Stimulated activated CD8-positive, alpha-beta memory T cell treated with anti-CD3 and anti-CD28 coated beads, Interleukin-4, amount 100 ng/mL, for 4 hours (primary cell): ENCODE results near the gene PPM1M.
"Not testable (repeated sequence)": the region's sequence is repeated elsewhere in the genome, so short reads cannot be mapped to it uniquely, and the experiment has no call there.

Experiments
- DNase-seq, 2 donors: peaks; one replicate each; pipeline ENCODE4 v3.0.0-alpha.2; 2020; ENCODE audit warnings: low read depth in 2 of 2, low spot score in 1 of 2

PPM1M gene

GRCh38 chr3:52246728-52247408 is 1.3 kb downstream of the PPM1M start:
- no peak for DNase-seq

- DNase-seq = no peak
Observed at GRCh38 chr3:52247409-52248164, 2.0 kb downstream of the PPM1M start.

DNA sequence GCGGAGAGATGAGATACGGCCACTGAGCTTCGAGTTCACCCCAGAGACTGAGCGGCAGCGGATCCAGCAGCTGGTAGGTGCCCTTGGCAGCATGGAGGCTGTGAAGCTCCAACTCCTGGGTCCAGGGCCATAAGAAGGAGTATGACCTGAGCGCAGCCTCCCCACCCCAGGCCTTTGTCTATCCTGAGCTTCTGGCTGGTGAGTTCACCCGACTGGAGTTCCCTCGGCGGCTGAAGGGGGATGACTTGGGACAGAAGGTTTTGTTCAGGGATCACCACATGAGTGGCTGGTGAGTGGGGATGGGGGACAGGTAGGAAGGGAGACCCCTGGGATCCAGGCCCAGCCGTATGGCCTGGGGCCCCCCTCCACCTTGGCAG is 2.6 kb downstream of the PPM1M start:
- DNase-seq = no peak

- DNase-seq = no peak
Observed at GRCh38 chr3:52248816-52249547, 3.4 kb downstream of the PPM1M start.

GRCh38 chr3:52249683-52250082 is 4.1 kb downstream of the PPM1M start:
- DNase-seq = no peak

DNA sequence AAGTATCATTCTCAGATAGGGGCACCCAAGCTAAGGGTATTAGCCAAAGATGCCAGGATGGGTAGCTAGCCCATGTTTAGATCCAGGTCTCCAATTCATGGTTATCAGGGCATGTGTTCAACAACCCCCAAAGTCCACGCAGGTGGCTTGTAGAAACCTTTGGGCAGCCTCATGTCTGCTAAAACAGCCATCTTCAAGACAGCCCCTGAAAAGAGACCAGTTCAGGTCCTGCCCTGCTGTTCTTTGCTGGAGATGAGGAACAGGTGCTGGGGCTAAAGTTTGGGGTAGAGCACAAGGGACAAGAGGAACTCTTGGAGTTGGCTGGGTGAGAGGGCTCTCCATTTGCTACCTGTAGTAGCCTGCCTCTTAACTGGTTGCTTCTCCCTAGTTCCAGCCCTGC is 4.6 kb downstream of the PPM1M start:
- no peak for DNase-seq

DNA sequence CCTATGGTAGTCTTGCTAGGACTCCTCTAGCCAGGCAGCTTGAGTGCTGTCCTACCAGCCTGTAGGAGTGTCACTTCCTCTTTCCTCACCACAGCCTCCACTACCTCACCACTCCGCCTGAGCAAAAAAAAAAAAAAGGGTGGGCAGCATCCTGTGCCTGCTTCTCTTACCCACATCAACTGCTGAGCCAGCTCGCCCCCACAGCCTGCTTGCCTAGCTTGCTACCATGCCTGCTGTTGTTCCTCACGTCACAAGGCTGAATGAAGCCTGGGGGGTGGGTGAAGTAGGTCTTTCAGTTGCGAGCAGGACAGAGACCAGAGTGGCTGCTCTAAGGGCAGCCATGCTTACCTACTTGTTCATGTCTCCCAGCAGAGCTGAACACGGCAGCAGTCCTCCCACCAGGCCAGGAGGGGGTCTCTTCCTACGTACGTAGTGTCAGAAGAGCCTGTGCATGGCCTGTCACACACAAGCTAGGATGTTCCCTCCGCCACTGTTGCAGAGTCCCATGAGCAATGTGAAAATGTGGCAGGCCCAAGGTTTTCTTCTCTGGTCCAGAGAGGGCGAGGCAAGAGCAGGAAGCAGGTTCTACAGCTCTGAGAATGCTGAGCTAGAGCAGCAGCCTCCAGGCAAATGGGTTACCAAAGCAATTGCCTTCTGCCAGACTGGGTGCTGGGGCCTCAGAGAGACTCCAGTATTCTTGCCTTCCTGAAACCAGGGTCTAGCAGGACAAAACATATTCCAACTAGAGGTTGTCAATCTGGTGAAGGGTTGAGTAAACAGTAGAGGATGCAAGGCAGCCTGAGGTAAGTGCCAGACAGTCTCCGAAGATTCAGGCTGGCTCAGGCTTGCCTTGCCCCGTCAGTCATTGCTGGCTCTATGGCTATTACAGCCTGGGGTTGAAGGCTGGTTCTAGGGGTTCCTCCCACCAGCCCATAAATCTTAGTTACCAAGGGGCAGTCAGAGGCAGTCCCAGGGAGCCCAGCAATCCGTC is 8.1 kb downstream of the PPM1M start:
- peak; percentile 67 to 82 for DNase-seq

DNA sequence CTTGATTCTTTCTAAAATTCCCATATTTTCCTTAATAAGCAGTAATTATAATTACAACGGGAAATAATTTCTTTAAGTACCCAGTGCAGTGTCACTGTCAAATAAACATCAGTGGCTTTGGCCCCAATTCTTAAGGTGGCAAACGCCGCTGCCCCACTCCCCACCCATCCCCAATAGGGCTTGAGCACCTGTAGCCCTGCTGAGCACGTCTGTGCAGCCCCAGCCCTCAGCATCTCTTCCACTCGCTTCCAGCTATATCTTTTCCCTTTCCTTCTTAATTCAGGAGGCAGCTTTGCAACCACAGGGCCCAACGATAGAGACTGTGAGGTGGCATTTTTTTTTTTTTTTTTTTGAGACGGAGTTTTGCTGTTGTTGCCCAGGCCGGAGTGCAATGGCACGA is 9.0 kb downstream of the PPM1M start:
- no peak for DNase-seq

DNA sequence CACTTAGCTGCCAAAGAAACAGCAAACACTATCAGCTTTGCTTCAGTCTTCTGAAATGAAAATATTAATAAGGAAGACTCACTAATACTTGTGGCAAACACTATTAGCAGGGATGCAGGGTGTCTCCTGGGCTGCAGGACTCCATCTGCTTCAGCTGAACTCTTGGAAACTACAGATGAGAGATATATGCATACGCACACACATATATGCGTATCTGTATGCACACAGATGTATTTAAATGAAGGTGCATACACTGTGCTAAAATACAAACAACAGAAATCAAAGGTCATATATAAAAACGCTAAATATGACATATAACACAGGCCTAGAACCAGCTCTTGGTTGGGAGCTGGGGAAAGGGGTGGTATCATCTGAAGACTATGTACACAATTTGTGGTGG is 10.6 kb downstream of the PPM1M start:
- DNase-seq = no peak

DNA sequence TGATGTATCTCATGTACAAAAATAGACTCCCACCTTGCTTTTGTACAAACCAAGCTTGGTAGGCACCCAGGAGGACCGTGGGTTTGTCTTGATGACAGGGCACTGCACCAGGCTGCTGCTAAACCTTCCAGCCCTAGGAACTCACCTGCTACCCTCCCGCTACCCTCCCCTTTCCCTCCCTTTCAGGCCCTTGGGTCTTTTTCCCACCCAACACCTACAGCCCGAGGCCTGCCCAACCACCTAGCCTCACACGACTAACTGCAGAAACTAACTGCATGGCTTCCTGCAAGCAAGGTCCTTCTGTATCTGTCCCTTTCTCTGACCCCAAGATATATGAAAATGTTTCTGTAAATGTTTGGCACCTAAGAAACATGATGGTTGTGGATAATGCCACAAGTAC is 11.1 kb downstream of the PPM1M start:
- no peak for DNase-seq

- DNase-seq = no peak
Observed at GRCh38 chr3:52257911-52258310, 12.4 kb downstream of the PPM1M start.

DNA sequence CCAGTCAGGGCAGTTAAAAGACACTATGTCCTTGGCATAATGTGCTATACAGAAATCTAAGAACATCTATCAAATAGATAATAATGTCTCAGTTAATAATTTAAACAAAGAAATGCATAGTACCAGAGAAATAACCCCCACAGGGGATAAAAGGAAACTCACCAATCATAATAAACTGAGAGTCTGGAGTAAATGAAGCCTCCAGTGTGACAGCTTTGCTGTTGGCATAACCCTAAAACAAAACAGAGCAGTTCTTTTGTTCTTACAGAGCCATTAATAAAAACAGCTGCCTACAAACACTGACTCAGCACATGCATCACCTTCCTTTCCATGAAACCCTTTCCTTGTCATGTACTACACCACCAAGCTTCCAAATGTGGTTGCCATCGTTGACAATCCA is 13.5 kb downstream of the PPM1M start:
- DNase-seq = no peak

- no peak for DNase-seq
Observed at GRCh38 chr3:52259448-52259847, 13.9 kb downstream of the PPM1M start.

DNA sequence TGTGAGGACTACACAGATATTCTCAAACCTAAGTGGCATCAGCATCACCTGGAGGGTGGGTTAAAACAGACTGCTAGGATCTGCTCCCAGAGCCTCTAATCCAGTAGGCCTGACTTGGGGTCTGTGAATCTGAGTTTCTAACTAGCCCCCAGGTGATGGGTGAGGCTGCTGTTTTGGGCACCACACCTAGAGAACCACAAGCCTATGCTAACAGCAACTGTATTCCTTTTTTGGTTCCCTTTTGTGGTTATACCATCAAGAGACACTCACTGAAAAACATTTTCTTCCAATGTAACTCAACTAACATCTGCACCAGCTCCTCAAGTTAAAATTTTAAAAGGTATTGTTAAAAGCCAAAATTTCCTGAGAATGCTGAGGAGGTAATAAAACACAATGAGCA is 16.9 kb downstream of the PPM1M start:
- DNase-seq = no peak

DNA sequence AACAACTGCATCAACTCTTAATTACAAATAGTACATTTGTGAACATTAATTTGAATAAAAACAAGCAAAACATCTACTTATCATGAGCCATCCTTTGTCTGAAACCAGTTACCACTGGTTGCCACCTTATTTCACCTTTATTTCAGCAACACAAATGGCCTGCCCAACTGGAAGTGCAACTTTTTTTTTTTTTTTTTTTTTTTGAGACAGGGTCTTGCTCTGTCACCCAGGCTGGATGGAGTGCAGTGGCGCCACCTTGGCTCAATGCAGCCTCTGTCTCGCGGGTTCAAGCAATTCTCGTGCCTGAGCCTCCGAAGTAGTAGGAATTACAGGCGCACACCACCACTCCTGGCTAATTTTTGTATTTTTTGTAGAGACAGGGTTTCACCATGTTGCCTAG is 19.8 kb downstream of the PPM1M start:
- no peak for DNase-seq

GRCh38 chr3:52268036-52268435 is 22.5 kb downstream of the PPM1M start:
- DNase-seq = no peak

GRCh38 chr3:52269776-52270175 is 24.2 kb downstream of the PPM1M start:
- DNase-seq = no peak

DNA sequence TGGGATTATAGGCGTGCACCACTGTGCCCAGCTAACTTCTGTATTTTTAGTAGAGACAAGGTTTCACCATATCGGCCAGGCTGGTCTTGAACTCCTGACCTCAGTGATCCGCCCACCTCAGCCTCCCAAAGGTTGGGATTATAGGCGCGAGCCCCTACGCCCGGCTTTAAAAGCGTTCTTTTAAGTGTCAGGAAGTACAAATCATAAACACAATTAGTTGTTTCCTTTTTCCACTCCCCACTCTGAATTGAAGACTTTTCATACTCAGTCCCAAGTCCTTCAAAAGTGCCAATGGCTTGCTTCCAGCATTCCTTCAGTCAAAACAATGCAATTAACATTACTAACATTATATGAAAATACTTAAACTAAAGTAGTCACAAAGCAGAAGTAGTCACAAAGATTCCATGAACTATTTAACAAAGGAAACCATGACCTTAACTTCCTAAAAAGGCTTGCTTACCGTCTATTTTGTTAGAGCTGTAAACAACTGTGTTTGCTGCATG is 24.7 kb downstream of the PPM1M start:
- no peak for DNase-seq

- not testable (repeated sequence) for DNase-seq
Observed at GRCh38 chr3:52272172-52272571, 26.6 kb downstream of the PPM1M start.

DNA sequence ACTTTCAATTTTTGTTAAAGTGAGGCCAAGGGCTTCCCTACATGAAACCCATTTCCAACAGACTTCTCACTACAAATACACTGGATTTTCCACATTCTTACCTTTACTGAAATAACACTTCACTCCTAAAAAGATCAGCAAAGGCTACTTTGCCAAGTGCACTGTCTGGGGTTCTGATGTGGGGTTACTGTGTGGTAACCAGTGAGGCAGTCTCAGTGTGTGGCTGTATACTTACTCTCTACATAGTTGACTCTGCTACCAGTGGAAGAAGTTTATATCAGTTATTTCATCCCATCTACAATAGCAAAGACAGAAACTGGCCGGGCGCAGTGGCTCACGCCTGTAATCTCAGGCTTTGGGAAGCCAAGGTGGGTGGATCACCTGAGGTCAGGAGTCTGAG is 27.3 kb downstream of the PPM1M start:
- DNase-seq = no peak

GRCh38 chr3:52274781-52275180 is 29.2 kb downstream of the PPM1M start:
- not testable (repeated sequence) for DNase-seq
